GM12892 (cell line): ENCODE data around the gene TMEM51.

Experiments used
- POLR2A ChIP-seq: IDR thresholded peaks from 2 replicates; pipeline ENCODE4 v1.6.1; 2011; ENCODE audit warnings: low read depth, low read length, control low read depth
- POLR2AphosphoS5 ChIP-seq: IDR thresholded peaks from 2 replicates; pipeline ENCODE4 v1.6.1; 2011; ENCODE audit warnings: low read depth, low read length, control low read depth
- TAF1 ChIP-seq: IDR thresholded peaks from 2 replicates; pipeline ENCODE4 v1.6.1; 2011; ENCODE audit warnings: low read depth, mild to moderate bottlenecking, control low read depth, low read length, borderline replicate concordance

DNA sequence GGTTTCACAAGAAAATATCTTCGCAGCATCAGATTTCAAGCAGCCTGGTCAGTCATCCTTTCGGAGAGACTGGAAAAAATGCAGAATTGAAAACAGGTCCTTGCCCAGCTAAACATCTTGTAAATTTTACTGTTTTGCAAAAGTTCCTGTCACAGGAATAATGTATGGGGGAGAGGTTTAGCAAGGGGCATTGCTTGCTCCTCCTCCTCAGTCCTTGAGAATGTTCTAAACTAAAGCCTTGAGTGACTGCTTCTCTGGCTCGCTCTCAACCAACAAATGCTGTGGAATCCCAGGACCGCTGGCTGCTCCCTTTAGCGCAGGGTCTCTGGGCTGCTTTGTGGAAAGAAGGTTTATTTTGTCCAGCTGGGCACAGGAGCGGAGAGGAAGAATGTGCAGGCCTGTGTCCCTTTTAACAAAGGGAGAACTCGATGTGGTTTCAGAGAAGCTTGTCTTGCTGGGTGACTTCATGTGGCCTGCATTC, 59.8 kb downstream of the TMEM51 start:
- TF ChIP-seq POLR2A: no peak
- no peak for TF ChIP-seq POLR2AphosphoS5
- no peak for TF ChIP-seq TAF1
